ENCODE data around the gene POMT1.

The POMT1 gene

DNA sequence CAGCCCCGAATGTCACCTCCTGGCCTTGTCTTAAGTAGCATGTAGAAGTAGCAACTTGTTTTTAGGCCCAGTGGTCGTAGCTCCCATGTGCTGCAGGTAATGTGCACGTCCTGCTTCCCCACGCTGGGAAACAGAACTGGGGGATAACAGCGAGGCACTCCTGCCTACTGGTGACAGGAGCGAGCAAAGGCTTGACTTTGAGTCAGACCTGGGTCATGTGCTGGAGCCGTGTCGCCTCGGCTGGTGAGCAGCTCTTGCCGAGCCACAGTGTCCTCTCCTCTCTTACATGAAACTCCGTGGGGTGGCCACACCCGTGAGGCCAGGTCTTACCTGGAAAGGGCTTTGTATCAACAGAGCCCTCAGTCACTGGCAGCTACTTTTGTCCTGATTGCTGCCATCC, 17.5 kb upstream of the POMT1 start:
- Histone ChIP-seq H3K36me3 (ENCODE audit: control insufficient read depth, insufficient read depth, low read length) (peaks cover 97% of the 10 kb centered on the region), H3K4me3 (ENCODE audit: extremely low read depth, insufficient read depth, low read length, poor library complexity, severe bottlenecking) (no peak overlapping the region), H3K9me3 (ENCODE audit: control insufficient read depth, low read length) (no peaks in the 10 kb centered on the region), H3K27ac (ENCODE audit: low read depth, low read length, severe bottlenecking) (no peak overlapping the region), H3K4me1 (ENCODE audit: control insufficient read depth, insufficient read depth, low read length, poor library complexity, severe bottlenecking) (no peaks in the 10 kb centered on the region)
- WGBS, 2 experiments (ENCODE audit: insufficient coverage in 2 of 2) = 89 to 91% methylated on average over 12 of the region's 12 CpGs

DNA sequence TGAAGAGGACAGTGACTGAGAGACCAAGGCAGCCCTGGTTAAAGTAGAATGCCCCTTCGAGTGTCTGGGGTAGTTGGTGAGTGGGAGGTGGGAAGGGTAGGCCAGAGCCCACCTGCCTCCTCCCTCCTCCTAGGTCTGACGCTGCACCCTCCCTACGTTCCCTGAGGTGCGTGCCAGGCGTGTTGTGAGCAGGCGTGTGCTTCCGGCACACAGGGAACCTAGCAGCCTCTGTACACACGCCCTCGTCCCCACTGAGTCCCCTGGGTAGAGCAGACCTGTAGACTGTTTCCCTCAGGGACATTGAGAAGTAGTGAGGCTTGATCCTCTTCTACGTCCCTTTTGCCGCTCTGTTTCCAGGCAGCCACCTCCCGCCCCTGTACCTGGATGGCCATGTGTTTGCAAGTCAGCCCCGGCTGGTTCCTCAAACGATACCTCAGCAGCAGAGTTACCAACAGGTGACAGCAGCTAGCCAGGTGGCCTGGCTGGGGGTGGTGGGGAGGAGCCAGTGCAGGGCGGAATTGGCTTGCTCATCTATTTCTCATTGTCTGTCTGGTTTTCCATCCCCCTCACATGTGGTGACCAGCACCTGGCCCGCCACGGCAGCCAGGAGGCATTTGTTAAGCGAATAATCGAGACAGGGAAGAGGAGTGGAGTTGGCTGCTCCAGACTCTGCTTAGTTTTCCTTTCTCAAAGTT, 16.8 kb upstream of the POMT1 start:
- H3K27ac ChIP-seq (ENCODE audit: low read depth, low read length, severe bottlenecking) = no peak overlapping the region
- H3K4me1 ChIP-seq (ENCODE audit: control insufficient read depth, insufficient read depth, low read length, poor library complexity, severe bottlenecking) = no peaks in the 10 kb centered on the region
- 86 to 92% methylated on average over 14 to 18 of the region's 19 CpGs for WGBS, 2 experiments (ENCODE audit: insufficient coverage in 2 of 2)
- peaks cover 97% of the 10 kb centered on the region for H3K36me3 ChIP-seq (ENCODE audit: control insufficient read depth, insufficient read depth, low read length)
- no peak overlapping the region for H3K4me3 ChIP-seq (ENCODE audit: extremely low read depth, insufficient read depth, low read length, poor library complexity, severe bottlenecking)
- no peaks in the 10 kb centered on the region for H3K9me3 ChIP-seq (ENCODE audit: control insufficient read depth, low read length)

DNA sequence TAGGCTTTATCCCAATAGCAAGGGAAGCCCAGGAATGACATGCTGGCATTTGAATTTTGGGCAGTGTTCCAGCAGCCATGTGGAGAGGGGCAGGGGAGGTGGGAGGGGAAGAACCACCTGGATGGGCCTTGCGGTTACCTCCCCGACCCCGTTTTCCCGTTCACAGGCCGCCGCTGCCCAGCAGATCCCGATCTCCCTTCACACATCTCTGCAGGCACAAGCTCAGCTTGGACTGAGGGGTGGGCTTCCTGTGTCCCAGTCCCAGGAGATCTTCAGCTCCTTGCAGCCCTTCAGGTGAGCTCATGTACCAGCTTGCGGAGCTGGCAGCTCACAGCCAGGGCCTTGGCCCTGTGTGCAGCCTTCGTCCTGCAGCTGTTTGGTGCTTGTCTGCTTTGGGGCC, 15.7 kb upstream of the POMT1 start:
- no peaks in the 10 kb centered on the region for H3K9me3 ChIP-seq (ENCODE audit: control insufficient read depth, low read length)

DNA sequence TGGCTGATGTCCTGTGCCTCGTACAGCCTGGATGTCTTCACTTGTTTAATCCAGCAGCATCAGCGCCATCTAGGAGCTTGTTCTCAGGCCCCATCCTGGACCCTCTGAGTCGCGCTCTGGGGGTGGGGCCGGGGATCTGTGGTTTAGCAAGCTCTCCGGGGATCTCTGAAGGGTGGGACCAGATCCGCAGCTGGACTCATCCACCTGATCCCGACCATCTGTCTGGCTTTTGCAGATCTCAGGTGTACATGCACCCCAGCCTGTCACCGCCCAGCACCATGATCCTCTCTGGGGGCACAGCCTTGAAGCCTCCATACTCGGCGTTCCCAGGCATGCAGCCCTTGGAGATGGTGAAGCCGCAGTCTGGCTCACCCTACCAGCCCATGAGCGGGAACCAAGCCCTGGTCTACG, 15.1 kb upstream of the POMT1 start:
- 95 to 96% methylated on average over 14 of the region's 14 CpGs for WGBS, 2 experiments (ENCODE audit: insufficient coverage in 2 of 2)
- H3K36me3 ChIP-seq (ENCODE audit: control insufficient read depth, insufficient read depth, low read length) = peaks cover 99% of the 10 kb centered on the region
- H3K4me1 ChIP-seq (ENCODE audit: control insufficient read depth, insufficient read depth, low read length, poor library complexity, severe bottlenecking) = no peaks in the 10 kb centered on the region
- H3K9me3 ChIP-seq (ENCODE audit: control insufficient read depth, low read length) = no peaks in the 10 kb centered on the region
- no peak overlapping the region for H3K27ac ChIP-seq (ENCODE audit: low read depth, low read length, severe bottlenecking)
- no peak overlapping the region for H3K4me3 ChIP-seq (ENCODE audit: extremely low read depth, insufficient read depth, low read length, poor library complexity, severe bottlenecking)

More for the DNA sequence above, 15.7 kb upstream of the POMT1 start:
- 97 to 100% methylated on average over 3 to 8 of the region's 9 CpGs for WGBS, 2 experiments (ENCODE audit: insufficient coverage in 2 of 2)
- Histone ChIP-seq H3K27ac (ENCODE audit: low read depth, low read length, severe bottlenecking) (no peak overlapping the region), H3K4me1 (ENCODE audit: control insufficient read depth, insufficient read depth, low read length, poor library complexity, severe bottlenecking) (no peaks in the 10 kb centered on the region), H3K4me3 (ENCODE audit: extremely low read depth, insufficient read depth, low read length, poor library complexity, severe bottlenecking) (no peak overlapping the region), H3K36me3 (ENCODE audit: control insufficient read depth, insufficient read depth, low read length) (peaks cover 99% of the 10 kb centered on the region)

DNA sequence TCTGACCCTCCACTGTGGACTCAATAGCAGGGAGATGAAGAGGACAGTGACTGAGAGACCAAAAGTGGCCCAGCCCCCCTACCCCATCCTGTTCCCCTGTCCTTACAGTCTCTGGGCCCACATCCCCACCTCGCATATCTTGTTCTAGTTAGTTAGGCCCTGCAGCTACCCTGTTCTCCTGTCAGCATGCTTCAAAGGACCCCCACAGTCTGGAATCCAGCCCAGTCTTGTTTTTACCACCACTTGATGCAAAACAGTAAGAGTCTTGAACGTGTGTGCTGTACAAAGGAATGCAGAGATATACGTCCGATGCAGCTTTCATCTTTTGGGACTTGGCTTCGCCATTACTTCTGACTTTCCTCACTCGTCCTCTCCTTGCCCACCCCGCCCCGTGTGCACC, 12.2 kb upstream of the POMT1 start:
- H3K9me3 ChIP-seq (ENCODE audit: control insufficient read depth, low read length) = no peaks in the 10 kb centered on the region
- no peak overlapping the region for H3K4me3 ChIP-seq (ENCODE audit: extremely low read depth, insufficient read depth, low read length, poor library complexity, severe bottlenecking)
- H3K4me1 ChIP-seq (ENCODE audit: control insufficient read depth, insufficient read depth, low read length, poor library complexity, severe bottlenecking) = no peaks in the 10 kb centered on the region
- no peak overlapping the region for H3K27ac ChIP-seq (ENCODE audit: low read depth, low read length, severe bottlenecking)
- peaks cover 99% of the 10 kb centered on the region for H3K36me3 ChIP-seq (ENCODE audit: control insufficient read depth, insufficient read depth, low read length)
- WGBS, 2 experiments (ENCODE audit: insufficient coverage in 2 of 2) = 79 to 81% methylated on average over 6 to 8 of the region's 8 CpGs

DNA sequence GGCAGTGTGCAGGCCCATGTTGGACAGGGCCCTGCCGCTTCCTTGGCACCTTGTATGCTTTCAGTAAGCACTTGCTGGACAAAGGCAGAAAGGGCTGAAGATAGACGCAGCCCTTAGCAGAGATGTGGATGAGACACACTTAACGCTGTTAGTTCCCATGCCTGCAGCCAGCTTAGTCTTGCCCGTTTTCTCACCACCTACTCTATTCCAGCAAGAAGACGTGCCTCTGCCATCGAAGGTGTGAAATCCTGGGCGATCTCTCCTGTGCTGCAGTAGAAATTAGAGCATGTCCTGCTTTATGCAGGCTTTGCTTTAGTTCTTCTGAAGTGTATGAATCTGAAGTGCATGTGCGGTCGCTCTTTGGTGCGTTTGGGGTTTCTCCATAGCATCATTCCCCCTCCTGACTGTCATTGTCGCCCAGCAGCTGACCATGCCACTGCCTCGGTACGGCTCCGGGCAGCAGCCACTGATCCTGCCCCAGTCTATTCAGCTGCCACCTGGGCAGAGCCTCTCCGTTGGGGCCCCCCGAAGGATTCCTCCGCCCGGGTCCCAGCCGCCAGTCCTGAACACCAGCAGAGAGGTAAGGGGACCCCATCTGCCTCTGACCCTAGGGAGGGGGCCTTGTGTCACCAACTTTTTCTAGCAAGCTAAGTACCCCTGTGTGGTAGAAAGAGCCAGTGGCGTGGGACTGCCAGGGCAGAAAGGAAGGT, 11.6 kb upstream of the POMT1 start:
- H3K4me1 ChIP-seq (ENCODE audit: control insufficient read depth, insufficient read depth, low read length, poor library complexity, severe bottlenecking) = no peaks in the 10 kb centered on the region
- WGBS, 2 experiments (ENCODE audit: insufficient coverage in 2 of 2) = 94 to 98% methylated on average over 11 to 18 of the region's 20 CpGs
- H3K4me3 ChIP-seq (ENCODE audit: extremely low read depth, insufficient read depth, low read length, poor library complexity, severe bottlenecking) = no peak overlapping the region
- H3K27ac ChIP-seq (ENCODE audit: low read depth, low read length, severe bottlenecking) = no peak overlapping the region
- no peaks in the 10 kb centered on the region for H3K9me3 ChIP-seq (ENCODE audit: control insufficient read depth, low read length)
- peaks cover 100% of the 10 kb centered on the region for H3K36me3 ChIP-seq (ENCODE audit: control insufficient read depth, insufficient read depth, low read length)

DNA sequence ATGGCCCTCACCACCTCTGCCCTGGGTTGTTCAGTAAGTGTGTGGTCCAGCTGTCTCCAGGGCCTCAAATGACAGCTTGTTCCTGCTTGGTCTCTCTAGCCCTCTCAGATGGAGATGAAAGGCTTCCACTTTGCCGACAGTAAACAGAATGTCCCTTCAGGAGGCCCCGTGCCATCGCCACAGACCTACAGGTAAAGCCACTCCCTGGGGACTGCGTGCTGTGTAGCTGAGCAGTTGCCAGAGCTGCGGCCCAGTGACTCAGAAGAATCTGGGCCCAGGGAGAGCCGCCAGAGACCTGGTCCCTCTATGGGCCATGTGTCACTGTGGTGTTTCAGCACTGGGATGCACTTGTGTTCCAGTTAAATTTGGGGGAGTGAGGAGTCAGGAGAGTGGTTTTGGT, 10.6 kb upstream of the POMT1 start:
- Histone ChIP-seq H3K9me3 (ENCODE audit: control insufficient read depth, low read length) (no peaks in the 10 kb centered on the region), H3K4me1 (ENCODE audit: control insufficient read depth, insufficient read depth, low read length, poor library complexity, severe bottlenecking) (no peaks in the 10 kb centered on the region), H3K27ac (ENCODE audit: low read depth, low read length, severe bottlenecking) (no peak overlapping the region), H3K4me3 (ENCODE audit: extremely low read depth, insufficient read depth, low read length, poor library complexity, severe bottlenecking) (no peak overlapping the region), H3K36me3 (ENCODE audit: control insufficient read depth, insufficient read depth, low read length) (peaks cover 100% of the 10 kb centered on the region)
- WGBS, 2 experiments (ENCODE audit: insufficient coverage in 2 of 2) = 93 to 97% methylated on average over 6 of the region's 6 CpGs

DNA sequence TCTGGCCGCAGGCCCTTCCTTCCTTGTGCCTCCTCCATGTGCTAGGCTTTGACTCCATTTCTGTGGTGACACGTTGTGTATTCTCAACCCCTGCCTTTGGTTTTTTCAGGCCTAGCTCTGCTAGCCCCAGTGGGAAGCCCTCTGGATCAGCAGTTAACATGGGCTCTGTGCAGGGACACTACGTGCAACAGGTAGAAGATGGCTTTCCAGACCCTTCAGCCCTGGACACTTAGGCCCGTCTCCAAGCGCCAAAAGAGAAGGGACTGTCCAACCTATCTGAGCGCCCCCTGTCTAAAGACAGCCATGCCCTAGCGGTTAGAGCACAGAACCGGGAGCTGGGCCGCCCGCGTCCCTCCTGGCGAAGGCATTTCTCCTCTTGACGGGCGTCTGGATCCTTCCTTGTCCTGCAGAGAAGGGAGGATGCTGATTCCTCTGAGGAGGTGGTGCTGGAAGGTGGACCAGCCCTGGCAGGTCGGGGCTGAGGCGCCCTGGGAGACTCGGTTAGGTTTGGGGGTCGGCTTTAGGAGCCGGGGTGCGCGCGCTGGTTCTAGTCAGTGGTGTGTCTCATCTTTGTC, 8.3 kb upstream of the POMT1 start:
- 95 to 98% methylated on average over 13 to 17 of the region's 22 CpGs for whole genome bisulfite sequencing, 2 experiments (ENCODE audit: insufficient coverage in 2 of 2)
- Histone ChIP-seq H3K9me3 (ENCODE audit: control insufficient read depth, low read length) (no peaks in the 10 kb centered on the region), H3K4me1 (ENCODE audit: control insufficient read depth, insufficient read depth, low read length, poor library complexity, severe bottlenecking) (no peaks in the 10 kb centered on the region), H3K4me3 (ENCODE audit: extremely low read depth, insufficient read depth, low read length, poor library complexity, severe bottlenecking) (no peak overlapping the region), H3K36me3 (ENCODE audit: control insufficient read depth, insufficient read depth, low read length) (peaks cover 100% of the 10 kb centered on the region), H3K27ac (ENCODE audit: low read depth, low read length, severe bottlenecking) (no peak overlapping the region)

DNA sequence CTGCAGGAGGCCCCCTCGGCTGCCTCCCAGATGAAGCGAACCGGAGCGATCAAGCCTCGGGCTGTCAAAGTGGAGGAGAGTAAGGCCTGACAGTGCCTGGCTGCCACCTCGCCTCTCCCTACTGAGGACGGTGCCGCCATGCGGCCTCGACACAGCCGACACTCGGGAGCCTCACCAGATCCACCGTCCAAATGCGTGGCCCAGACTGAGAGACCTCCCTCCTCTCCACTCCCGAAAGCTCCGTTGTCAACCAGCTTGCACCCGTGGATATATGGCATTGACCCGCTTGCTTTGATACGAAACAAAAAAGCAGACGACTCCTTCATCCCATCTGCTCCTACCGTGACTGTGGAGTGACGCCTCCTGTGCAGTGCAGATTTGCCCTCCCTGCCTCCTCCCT, 6.9 kb upstream of the POMT1 start:
- Histone ChIP-seq H3K36me3 (ENCODE audit: control insufficient read depth, insufficient read depth, low read length) (peaks cover 99% of the 10 kb centered on the region), H3K4me1 (ENCODE audit: control insufficient read depth, insufficient read depth, low read length, poor library complexity, severe bottlenecking) (no peaks in the 10 kb centered on the region), H3K27ac (ENCODE audit: low read depth, low read length, severe bottlenecking) (no peak overlapping the region), H3K9me3 (ENCODE audit: control insufficient read depth, low read length) (no peaks in the 10 kb centered on the region), H3K4me3 (ENCODE audit: extremely low read depth, insufficient read depth, low read length, poor library complexity, severe bottlenecking) (no peak overlapping the region)
- 95% methylated on average over 20 to 22 of the region's 22 CpGs for WGBS, 2 experiments (ENCODE audit: insufficient coverage in 2 of 2)

DNA sequence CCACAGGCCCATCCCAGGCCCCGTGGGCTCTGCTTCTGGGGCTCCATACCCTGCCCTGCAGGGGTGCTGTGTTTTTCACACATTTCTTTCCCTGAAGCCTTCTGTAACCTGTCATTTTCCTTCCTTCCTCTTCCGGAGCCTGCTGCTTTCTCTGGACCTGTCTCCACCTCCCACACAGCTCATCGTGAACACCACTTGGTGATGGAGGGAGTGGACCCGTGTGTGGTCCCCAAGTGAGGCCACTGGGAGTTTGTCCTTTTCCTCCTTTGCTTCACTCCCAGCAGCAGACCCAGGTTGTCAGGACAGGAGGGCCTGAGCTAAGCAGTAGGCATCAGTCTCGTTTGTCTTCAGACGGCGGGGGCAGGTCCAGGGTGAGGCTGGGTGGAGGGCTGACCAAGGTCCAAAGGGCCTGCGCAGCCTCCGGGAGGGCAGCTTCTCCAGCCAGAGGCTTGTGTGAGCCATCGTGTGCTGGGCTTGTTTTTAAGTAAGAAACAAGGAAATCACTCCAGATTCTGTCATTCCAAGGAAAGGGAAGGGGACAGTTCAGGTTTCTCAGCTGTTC, 5.8 kb upstream of the POMT1 start:
- 98 to 99% methylated on average over 6 to 7 of the region's 10 CpGs for WGBS, 2 experiments (ENCODE audit: insufficient coverage in 2 of 2)
- Histone ChIP-seq H3K4me1 (ENCODE audit: control insufficient read depth, insufficient read depth, low read length, poor library complexity, severe bottlenecking) (no peaks in the 10 kb centered on the region), H3K27ac (ENCODE audit: low read depth, low read length, severe bottlenecking) (no peak overlapping the region), H3K9me3 (ENCODE audit: control insufficient read depth, low read length) (no peaks in the 10 kb centered on the region), H3K4me3 (ENCODE audit: extremely low read depth, insufficient read depth, low read length, poor library complexity, severe bottlenecking) (no peak overlapping the region), H3K36me3 (ENCODE audit: control insufficient read depth, insufficient read depth, low read length) (peaks cover 87% of the 10 kb centered on the region)

All from mesodermal cell (in vitro differentiated cells).